Nephron (organoid): ENCODE measurements around the gene FGD3.

Experiments used
- H3K27ac Mint-ChIP-seq, 3 experiments: 2 replicates each; pipeline ENCODE4 v1.8.0; 2020; ENCODE audit warnings: mixed read lengths in 3 of 3, mild to moderate bottlenecking in 2 of 3, moderate library complexity in 1 of 3
- H3K27me3 Mint-ChIP-seq: 2 replicates; pipeline ENCODE4 v1.8.0; 2021; ENCODE audit warnings: low read depth, mild to moderate bottlenecking, moderate library complexity, mixed read lengths
- H3K36me3 Mint-ChIP-seq: 2 replicates; pipeline ENCODE4 v1.8.0; 2020; ENCODE audit warnings: low read depth, mixed read lengths
- H3K4me1 Mint-ChIP-seq: 2 replicates; pipeline ENCODE4 v1.8.0; 2020; ENCODE audit warnings: mixed read lengths
- H3K4me3 Mint-ChIP-seq, 3 experiments: 2 replicates each; pipeline ENCODE4 v1.8.0; 2020; ENCODE audit warnings: mild to moderate bottlenecking in 3 of 3, mixed read lengths in 3 of 3, moderate library complexity in 2 of 3
- H3K9me3 Mint-ChIP-seq: 2 replicates; pipeline ENCODE4 v1.8.0; 2020; ENCODE audit warnings: mixed read lengths
- CTCF ChIP-seq, 3 experiments: fragments of 200-600 bp; sonication (generic); IDR thresholded peaks; one replicate each; pipeline ENCODE4 v1.5.0; 2021; ENCODE audit warnings: antibody characterized with exemption in 3 of 3; ENCODE audit not compliant: unreplicated experiment in 3 of 3

FGD3 gene

GRCh38 chr9:92934321-92934720, 13.0 kb upstream of the FGD3 start:
- Mint-ChIP-seq H3K27me3 (peaks cover 4% of the 10 kb centered on the region), H3K4me3 (no peak overlapping the region), H3K9me3 (peaks cover 3% of the 10 kb centered on the region), H3K4me1 (no peaks in the 10 kb centered on the region), H3K27ac (no peak overlapping the region), H3K36me3 (no peaks in the 10 kb centered on the region)
- no peak for TF ChIP-seq CTCF (IDR thresholded peaks at IDR 0.05; ENCODE audit: unreplicated experiment in 3 of 3)

GRCh38 chr9:92938025-92938424, 9.3 kb upstream of the FGD3 start:
- Mint-ChIP-seq H3K4me1 (peaks cover 9% of the 10 kb centered on the region), H3K9me3 (peaks cover 3% of the 10 kb centered on the region)

GRCh38 chr9:92941861-92942260, 5.5 kb upstream of the FGD3 start:
- Mint-ChIP-seq H3K36me3 (no peaks in the 10 kb centered on the region), H3K27ac (no peak overlapping the region), H3K4me3 (no peak overlapping the region), H3K4me1 (peaks cover 19% of the 10 kb centered on the region), H3K9me3 (peaks cover 3% of the 10 kb centered on the region), H3K27me3 (peaks cover 11% of the 10 kb centered on the region)
- TF ChIP-seq CTCF (IDR thresholded peaks at IDR 0.05; ENCODE audit: unreplicated experiment in 3 of 3) = no peak

More at GRCh38 chr9:92938025-92938424, 9.3 kb upstream of the FGD3 start:
- H3K36me3 Mint-ChIP-seq = no peaks in the 10 kb centered on the region
- H3K27ac Mint-ChIP-seq = no peak overlapping the region
- peaks cover 4% of the 10 kb centered on the region for H3K27me3 Mint-ChIP-seq
- no peak for TF ChIP-seq CTCF (IDR thresholded peaks at IDR 0.05; ENCODE audit: unreplicated experiment in 3 of 3)
- H3K4me3 Mint-ChIP-seq = no peak overlapping the region

GRCh38 chr9:92942688-92943616, 4.4 kb upstream of the FGD3 start:
- Mint-ChIP-seq H3K4me1 (peaks cover 26% of the 10 kb centered on the region), H3K27ac (no peak overlapping the region), H3K36me3 (no peaks in the 10 kb centered on the region), H3K9me3 (peaks cover 3% of the 10 kb centered on the region), H3K4me3 (no peak overlapping the region), H3K27me3 (peaks cover 16% of the 10 kb centered on the region)
- no peak for TF ChIP-seq CTCF (IDR thresholded peaks at IDR 0.05; ENCODE audit: unreplicated experiment in 3 of 3)

GRCh38 chr9:92944921-92945320, 2.4 kb upstream of the FGD3 start:
- H3K27ac Mint-ChIP-seq = no peak overlapping the region
- no peak overlapping the region for H3K4me3 Mint-ChIP-seq
- peaks cover 3% of the 10 kb centered on the region for H3K9me3 Mint-ChIP-seq
- TF ChIP-seq CTCF (IDR thresholded peaks at IDR 0.05; ENCODE audit: unreplicated experiment in 3 of 3) = no peak
- H3K4me1 Mint-ChIP-seq = peaks cover 32% of the 10 kb centered on the region
- peaks cover 21% of the 10 kb centered on the region for H3K27me3 Mint-ChIP-seq
- H3K36me3 Mint-ChIP-seq = no peaks in the 10 kb centered on the region

GRCh38 chr9:92945796-92946195, 1.5 kb upstream of the FGD3 start:
- Mint-ChIP-seq H3K36me3 (no peaks in the 10 kb centered on the region), H3K9me3 (peaks cover 3% of the 10 kb centered on the region), H3K4me1 (peaks cover 28% of the 10 kb centered on the region), H3K27me3 (peaks cover 21% of the 10 kb centered on the region), H3K27ac (no peak overlapping the region), H3K4me3 (peak overlapping the region in 2 of 3 experiments; percentile 28 to 47)
- TF ChIP-seq CTCF (IDR thresholded peaks at IDR 0.05; ENCODE audit: unreplicated experiment in 3 of 3) = no peak
